ENCODE results near the gene PPP4R4. TPM values are rescaled to one million over a fixed set of nuclear protein-coding genes. Genes with fewer than 3 reads are reported as not detected.

Gene PPP4R4
- total and polyA plus RNA-seq, 2 of the 4 experiments (the other 2 are of a cell fraction): 0.17 to 0.36 TPM

- Histone ChIP-seq H3K9me3 (ENCODE audit: control insufficient read depth, insufficient read depth, low read length) (no peaks in the 10 kb centered on the region), H3K9ac (ENCODE audit: low read depth, low read length) (peak overlapping the region; percentile 94; the same call in 1 of the 2 replicates), H2BK5ac (ENCODE audit: low read depth, low read length, poor library complexity, severe bottlenecking) (no peak overlapping the region), H3K9me1 (ENCODE audit: insufficient read depth, low read length) (peaks cover 5% of the 10 kb centered on the region; the same call in 1 of the 2 replicates), H3K4me1 (ENCODE audit: control insufficient read depth, insufficient read depth, low read length) (peaks cover 5% of the 10 kb centered on the region), H3K14ac (replicated peaks; ENCODE audit: low read depth, low read length) (peak overlapping the region; percentile 91; the same call in 1 of the 2 replicates), H3K18ac (ENCODE audit: low read depth, low read length) (no peak overlapping the region), H3K79me1 (ENCODE audit: low read depth in 1 of 2, low read length in 2 of 2) (peaks cover 0 to 14% of the 10 kb centered on the region in 2 experiments; a peak in 1 of 4 replicates), H4K5ac (ENCODE audit: low read depth, low read length) (peak overlapping the region; percentile 87; the same call in 1 of the 2 replicates), H4K8ac (ENCODE audit: low read depth in 2 of 2, low read length in 2 of 2) (peak overlapping the region; percentile 85 to 91; a peak in 3 of 4 replicates), H3K36me3 (ENCODE audit: control insufficient read depth, insufficient read depth, low read length) (peaks cover 12% of the 10 kb centered on the region), H3K4me2 (ENCODE audit: low read depth, low read length) (peak overlapping the region; percentile 97), H3K23ac (ENCODE audit: low read depth, low read length) (0 out of 2 replicates have a peak overlapping the region, but pooled peaks have one; percentile 82), H4K91ac (ENCODE audit: insufficient read depth, low read depth, low read length) (peak overlapping the region; percentile 84; the same call in 1 of the 2 replicates), H3K4me3 (ENCODE audit: insufficient read depth, low read depth, low read length) (peak overlapping the region; percentile 92), H2AK5ac (ENCODE audit: low read depth, low read length) (peak overlapping the region; percentile 91), H3K27ac (ENCODE audit: insufficient read depth, low read length) (no peak overlapping the region; the same call in 1 of the 2 replicates), H2BK20ac (ENCODE audit: low read depth, low read length) (no peak overlapping the region), H2BK15ac (ENCODE audit: low read depth, low read length) (peak overlapping the region; percentile 80; the same call in 1 of the 3 replicates), H2AK9ac (replicated peaks; ENCODE audit: low read depth, low read length, poor library complexity) (peak overlapping the region; percentile 96), H2BK120ac (ENCODE audit: low read depth, low read length) (peak overlapping the region; percentile 49; the same call in 1 of the 2 replicates), H3K56ac (ENCODE audit: extremely low read depth, insufficient read depth, low read length) (no peak overlapping the region; the same call in 1 of the 2 replicates), H2AFZ (replicated peaks; ENCODE audit: low read length, poor library complexity) (peak overlapping the region; percentile 97), H3K4ac (ENCODE audit: low read depth, low read length) (peak overlapping the region; percentile 92), H3K27me3 (ENCODE audit: control insufficient read depth, insufficient read depth, low read length) (no peaks in the 10 kb centered on the region), H4K20me1 (ENCODE audit: insufficient read depth, low read length) (no peaks in the 10 kb centered on the region)
- no peak for TF ChIP-seq FOS (IDR thresholded peaks at IDR 0.05; ENCODE audit: low read depth, low read length)
- no peak for TF ChIP-seq RAD21 (IDR thresholded peaks at IDR 0.05; ENCODE audit: low read length)
- TF ChIP-seq, protein P1, sequence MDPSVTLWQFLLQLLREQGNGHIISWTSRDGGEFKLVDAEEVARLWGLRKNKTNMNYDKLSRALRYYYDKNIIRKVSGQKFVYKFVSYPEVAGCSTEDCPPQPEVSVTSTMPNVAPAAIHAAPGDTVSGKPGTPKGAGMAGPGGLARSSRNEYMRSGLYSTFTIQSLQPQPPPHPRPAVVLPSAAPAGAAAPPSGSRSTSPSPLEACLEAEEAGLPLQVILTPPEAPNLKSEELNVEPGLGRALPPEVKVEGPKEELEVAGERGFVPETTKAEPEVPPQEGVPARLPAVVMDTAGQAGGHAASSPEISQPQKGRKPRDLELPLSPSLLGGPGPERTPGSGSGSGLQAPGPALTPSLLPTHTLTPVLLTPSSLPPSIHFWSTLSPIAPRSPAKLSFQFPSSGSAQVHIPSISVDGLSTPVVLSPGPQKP (IDR thresholded peaks at IDR 0.05; ENCODE audit: borderline replicate concordance, low read depth, low read length): no peak
- TF ChIP-seq CHD1 (IDR thresholded peaks at IDR 0.05; ENCODE audit: low read depth, low read length): no peak
- TF ChIP-seq MAZ (IDR thresholded peaks at IDR 0.05; ENCODE audit: borderline replicate concordance, low read depth, low read length): no peak
- no peak for TF ChIP-seq RCOR1 (IDR thresholded peaks at IDR 0.05; ENCODE audit: insufficient replicate concordance, low read length)
- TF ChIP-seq MXI1 (IDR thresholded peaks at IDR 0.05; ENCODE audit: borderline replicate concordance, low read depth, low read length): no peak
- TF ChIP-seq POLR2A (IDR thresholded peaks at IDR 0.05; ENCODE audit: low read depth, low read length): no peak
- TF ChIP-seq BHLHE40 (IDR thresholded peaks at IDR 0.05; ENCODE audit: low read depth, low read length): no peak
- TF ChIP-seq MAFK (IDR thresholded peaks at IDR 0.05; ENCODE audit: low read depth, low read length): no peak
- no peak for TF ChIP-seq CEBPB (IDR thresholded peaks at IDR 0.05; ENCODE audit: low read depth, low read length)
- TF ChIP-seq RFX5 (IDR thresholded peaks at IDR 0.05; ENCODE audit: low read depth, low read length): no peak
- TF ChIP-seq NFE2L2 (IDR thresholded peaks at IDR 0.05; ENCODE audit: low read depth, low read length): no peak
- no peak for TF ChIP-seq SMC3 (IDR thresholded peaks at IDR 0.05; ENCODE audit: low read depth, low read length)
- in situ Hi-C loops (cut with MboI; ENCODE audit: low sequenced_read_pairs) (no loop called here), intact Hi-C loops (cut with micrococcal nuclease) (loop anchor here (2.0 kb wide), 1 partner anchor 48 kb away; the partner anchor contains the start of genes DDX24 and IFI27L1), dilution Hi-C loops (cut with HindIII; ENCODE audit: low sequenced_read_pairs, unreplicated experiment) (no loop called here)
- no TSS peak for BruUV-seq (replicated peaks)
- CTCF ChIA-PET: interaction anchor here (1.1 kb wide), 1 partner anchor 92 kb away, joined by 4 read pairs; no protein-coding TSS in a partner anchor
- 90% methylated on average over 7 of the region's 14 CpGs; no CpG with 5 or more reads in 1 of the 2 experiments for WGBS, 2 experiments (ENCODE audit: extremely low coverage in 2 of 2, insufficient read length in 1 of 2)
- POLR2A ChIA-PET (ENCODE audit: unreplicated experiment): no interaction called here
- ATAC-seq (ENCODE audit: low read depth) (no peak), DNase-seq (no peak)
Measured at GRCh38 chr14:94128216-94128839, 45.8 kb upstream of the PPP4R4 start.

All from IMR-90 (cell line).